ENCODE data around the gene FRMD4A. TPM values are rescaled to one million over a fixed set of nuclear protein-coding genes. Genes with fewer than 3 reads are reported as not detected.
"Not testable (repeated sequence)": the region's sequence is repeated elsewhere in the genome, so short reads cannot be mapped to it uniquely, and the experiment has no call there.

Gene FRMD4A
- total and polyA plus RNA-seq, 12 donors: 17.4 to 43.4 (median 30.3) TPM

GRCh38 chr10:14068601-14069250, 262.0 kb downstream of the FRMD4A start:
- H3K27me3 ChIP-seq: no peaks in the 10 kb centered on the region
- intact Hi-C loops (cut with DNase I): no loop called here
- no peak for TF ChIP-seq CTCF (IDR thresholded peaks at IDR 0.05)
- peaks cover 0 to 20% (median 0%) of the 10 kb centered on the region in 11 donors for H3K9me3 ChIP-seq
- WGBS, 2 donors: 90 to 96% methylated on average over 2 of the region's 2 CpGs
- H3K4me3 ChIP-seq: no peak overlapping the region
- peaks cover 0 to 9% (median 0%) of the 10 kb centered on the region in 9 donors for H3K4me1 ChIP-seq
- no peak for DNase-seq
- H3K36me3 ChIP-seq: no peaks in the 10 kb centered on the region
- ATAC-seq: no peak
- no peak overlapping the region for H3K27ac ChIP-seq

GRCh38 chr10:14067638-14068037, 263.1 kb downstream of the FRMD4A start:
- H3K27ac ChIP-seq; intact Hi-C loops (cut with DNase I); H3K27me3 ChIP-seq; H3K4me3 ChIP-seq; H3K36me3 ChIP-seq; ATAC-seq; DNase-seq: not testable (repeated sequence)
- Histone ChIP-seq H3K4me1 (peaks cover 0 to 12% (median 4%) of the 10 kb centered on the region in 9 donors), H3K9me3 (peaks cover 0 to 20% (median 0%) of the 10 kb centered on the region in 11 donors)
- 95 to 96% methylated on average over 5 of the region's 5 CpGs for WGBS, 2 donors

- whole genome bisulfite sequencing, 2 donors: 78 to 88% methylated on average over 2 of the region's 2 CpGs
- no peak for TF ChIP-seq CTCF (IDR thresholded peaks at IDR 0.05)
- intact Hi-C loops (cut with DNase I): no loop called here
- DNase-seq (no peak), ATAC-seq (no peak)
- no peak overlapping the region for H3K27ac ChIP-seq
- H3K4me3 ChIP-seq: no peak overlapping the region
- no peaks in the 10 kb centered on the region for H3K27me3 ChIP-seq
- peaks cover 0 to 12% (median 4%) of the 10 kb centered on the region in 9 donors for H3K4me1 ChIP-seq
- no peaks in the 10 kb centered on the region for H3K36me3 ChIP-seq
- peaks cover 0 to 20% (median 0%) of the 10 kb centered on the region in 11 donors for H3K9me3 ChIP-seq
Observed at GRCh38 chr10:14066106-14066505, 264.6 kb downstream of the FRMD4A start.

GRCh38 chr10:14063531-14064285, 267.0 kb downstream of the FRMD4A start:
- Histone ChIP-seq H3K27me3 (no peaks in the 10 kb centered on the region), H3K4me3 (no peak overlapping the region), H3K27ac (peak overlapping the region in 1 of 10 donors; percentile 28), H3K4me1 (peaks cover 0 to 12% (median 4%) of the 10 kb centered on the region in 9 donors), H3K9me3 (peaks cover 0 to 13% (median 0%) of the 10 kb centered on the region in 11 donors), H3K36me3 (no peaks in the 10 kb centered on the region)
- WGBS, 2 donors: 71 to 73% methylated on average over 8 of the region's 8 CpGs
- TF ChIP-seq CTCF (IDR thresholded peaks at IDR 0.05): no peak
- peak in 7 of 8 donors; percentile 28 to 94 (median 53) for ATAC-seq
- intact Hi-C loops (cut with DNase I): no loop called here
- DNase-seq: no peak

Measured in heart right ventricle (tissue), 16 donors.